CD4-positive, alpha-beta T cell treated with Interleukin-17A for 1 hour (primary cell): Measurements from ENCODE around the gene ST3GAL3.

Experiments used
- DNase-seq: peaks from one replicate; pipeline ENCODE4 v3.0.0-alpha.2; 2020

Gene ST3GAL3, protein sequence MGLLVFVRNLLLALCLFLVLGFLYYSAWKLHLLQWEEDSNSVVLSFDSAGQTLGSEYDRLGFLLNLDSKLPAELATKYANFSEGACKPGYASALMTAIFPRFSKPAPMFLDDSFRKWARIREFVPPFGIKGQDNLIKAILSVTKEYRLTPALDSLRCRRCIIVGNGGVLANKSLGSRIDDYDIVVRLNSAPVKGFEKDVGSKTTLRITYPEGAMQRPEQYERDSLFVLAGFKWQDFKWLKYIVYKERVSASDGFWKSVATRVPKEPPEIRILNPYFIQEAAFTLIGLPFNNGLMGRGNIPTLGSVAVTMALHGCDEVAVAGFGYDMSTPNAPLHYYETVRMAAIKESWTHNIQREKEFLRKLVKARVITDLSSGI

DNA sequence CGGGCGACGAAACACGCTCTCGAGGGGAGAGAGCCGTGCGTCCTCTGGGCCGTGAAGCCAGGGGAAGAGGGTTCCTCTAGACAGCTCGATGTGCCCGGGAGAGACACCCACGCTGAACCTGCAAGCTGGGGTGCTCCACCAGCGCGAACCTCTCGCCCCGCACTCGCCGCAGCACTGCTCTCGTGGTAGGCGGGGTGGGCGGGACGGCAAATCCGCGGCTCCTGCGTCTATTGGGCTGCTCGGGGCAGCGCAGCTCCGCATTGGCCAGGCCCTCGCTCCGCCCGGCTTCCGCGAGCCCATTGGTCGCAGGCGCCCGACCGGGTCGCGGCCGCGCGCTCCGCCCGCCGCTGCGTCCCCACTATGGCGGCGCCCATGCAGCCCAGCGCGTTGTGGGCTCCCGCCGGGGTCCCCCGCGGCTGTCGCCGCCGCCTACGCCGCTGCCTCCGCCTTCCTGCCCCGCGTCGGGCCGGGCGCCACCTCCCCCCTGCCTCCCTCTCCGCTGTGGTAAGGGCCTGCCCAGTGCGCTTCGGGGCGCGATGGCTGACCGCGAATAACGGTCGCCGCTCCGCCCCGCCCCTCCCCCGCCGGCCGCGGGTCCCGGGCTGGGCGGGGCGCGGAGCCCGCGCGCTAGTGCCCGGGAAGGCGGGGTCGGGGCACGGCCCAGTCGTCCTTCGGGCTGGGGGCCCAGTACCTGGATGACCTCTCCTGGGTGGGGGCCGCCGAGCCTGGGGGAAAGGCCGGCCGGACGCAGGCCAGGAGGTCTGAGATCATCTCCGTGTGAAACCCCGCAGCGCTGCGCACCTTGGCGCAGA, at the start of gene ST3GAL3:
ST3GAL3 (plus strand) TSS at position 347 of the 812 bp plus-strand sequence. CDS start 28,727 bp downstream, outside the sequence.
- DNase-seq, result peak; percentile 89

DNA sequence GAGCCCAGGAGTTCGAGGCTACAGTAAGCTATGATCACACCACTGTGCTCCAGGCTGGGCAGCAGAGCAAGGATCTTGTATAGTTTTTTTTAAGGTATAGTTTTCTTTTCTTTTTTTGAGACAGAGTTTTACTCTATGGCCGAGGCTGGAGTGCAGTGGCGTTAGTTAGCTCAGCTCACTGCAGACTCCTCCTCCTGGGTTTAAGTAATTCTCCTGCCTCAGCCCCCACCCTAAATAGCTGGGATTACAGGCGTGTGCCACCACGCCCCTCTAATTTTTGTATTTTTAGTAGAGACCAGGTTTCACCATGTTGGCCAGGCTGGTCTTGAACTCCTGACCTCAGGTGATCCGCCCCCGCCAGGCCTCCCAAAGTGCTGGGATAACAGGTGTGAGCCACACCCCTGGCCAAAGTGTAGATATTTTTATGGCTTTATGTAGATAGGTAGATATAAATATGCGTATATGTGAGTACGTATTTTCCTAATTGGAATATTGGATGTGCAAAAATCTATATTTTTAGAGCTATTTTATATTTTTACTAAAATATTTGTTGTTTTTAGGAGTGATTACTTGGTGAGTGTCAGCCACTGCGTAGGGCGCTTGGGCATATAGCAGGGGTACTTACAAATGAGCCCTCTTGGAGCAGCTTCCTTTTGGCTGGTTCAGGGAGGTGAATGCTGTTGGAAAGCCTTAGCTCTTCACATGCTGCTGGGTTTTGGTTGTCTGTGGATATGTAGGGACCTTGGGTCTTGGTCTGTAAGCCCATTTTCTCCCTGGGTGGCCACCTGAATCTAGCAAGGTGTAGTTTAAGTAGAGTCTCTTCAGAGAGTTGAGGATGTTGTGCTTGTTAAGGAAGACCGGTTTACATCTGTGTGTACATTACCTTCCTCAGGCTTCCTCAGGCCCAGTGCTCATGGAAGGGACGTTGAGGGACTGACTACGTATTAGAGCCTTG, 47.8 kb upstream of the ST3GAL3 start:
- no peak for DNase-seq

DNA sequence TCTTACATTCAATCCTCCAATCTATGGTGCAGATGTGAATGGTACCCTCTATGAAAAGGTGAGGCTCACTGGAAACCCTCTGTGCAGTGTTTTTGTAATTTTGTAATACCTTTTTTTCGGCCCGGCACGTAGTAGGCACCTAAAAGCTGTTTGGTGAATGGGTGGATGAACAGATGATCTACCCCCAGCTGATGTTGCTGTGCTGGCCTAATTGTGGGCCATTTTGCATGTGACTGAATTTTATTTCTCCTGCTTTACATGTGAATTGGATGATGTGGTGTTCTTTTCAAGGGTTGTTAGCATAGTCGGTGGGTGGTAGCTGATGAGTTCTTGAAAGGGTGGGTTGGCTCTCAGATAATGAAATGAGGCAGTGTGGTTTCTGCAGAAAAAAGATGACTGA, 47.0 kb upstream of the ST3GAL3 start:
- DNase-seq, result no peak

DNA sequence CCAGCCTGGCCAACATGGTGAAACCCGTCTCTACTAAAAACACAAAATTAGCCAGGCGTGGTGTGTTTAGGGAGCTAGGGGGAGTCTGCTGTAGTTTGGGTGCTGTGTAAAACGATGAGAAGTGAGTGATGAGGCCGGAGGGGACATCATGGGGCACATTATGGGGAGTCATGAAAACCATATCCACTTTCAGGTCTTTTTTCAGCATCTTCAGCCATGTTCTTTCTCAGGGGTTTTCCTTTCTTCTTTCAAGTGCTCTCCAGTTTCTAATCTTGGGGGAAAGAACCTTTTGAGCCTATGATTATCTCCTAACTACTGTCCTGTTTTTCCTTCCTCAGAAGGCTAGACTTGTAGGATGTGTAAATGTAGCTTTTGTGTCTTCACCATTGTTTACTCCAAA, 43.0 kb upstream of the ST3GAL3 start:
- no peak for DNase-seq

DNA sequence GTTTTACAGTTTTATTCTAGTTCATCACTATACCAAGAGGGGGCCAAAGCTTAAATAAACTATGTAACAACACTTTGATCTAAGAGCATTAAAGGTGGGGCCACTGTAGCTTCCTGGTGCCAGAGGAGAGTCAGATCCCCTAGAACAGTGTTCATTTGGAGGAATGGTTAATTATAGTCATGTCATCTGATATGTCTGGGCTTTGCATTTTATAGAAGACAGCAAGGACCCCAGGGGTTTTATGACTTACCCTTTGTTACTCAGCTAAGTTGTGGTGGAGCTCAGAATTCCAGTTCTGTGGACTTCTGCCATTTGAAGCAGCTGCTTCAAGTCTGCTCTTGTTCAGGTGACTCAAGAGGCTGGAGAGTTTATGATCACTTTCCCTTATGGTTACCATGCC, 40.7 kb upstream of the ST3GAL3 start:
- DNase-seq, result no peak

DNA sequence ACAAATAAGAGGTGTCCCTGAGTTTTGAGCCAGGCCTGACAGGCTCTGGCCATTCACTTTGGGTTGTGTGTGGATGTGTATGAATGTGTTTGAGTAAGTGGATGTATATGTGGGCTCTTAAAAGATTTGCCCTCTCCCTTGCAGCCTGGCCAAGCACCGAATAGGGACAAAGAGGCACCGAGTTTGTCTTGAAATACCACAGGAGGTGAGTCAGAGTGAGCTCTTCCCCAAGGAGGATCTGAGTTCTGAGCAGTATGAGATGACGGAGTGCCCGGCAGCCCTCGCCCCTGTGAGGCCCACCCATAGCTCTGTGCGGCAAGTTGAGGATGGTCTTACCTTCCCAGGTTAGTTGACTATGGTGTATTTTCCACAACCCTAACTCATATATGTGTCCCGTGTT, 38.4 kb upstream of the ST3GAL3 start:
- no peak for DNase-seq

DNA sequence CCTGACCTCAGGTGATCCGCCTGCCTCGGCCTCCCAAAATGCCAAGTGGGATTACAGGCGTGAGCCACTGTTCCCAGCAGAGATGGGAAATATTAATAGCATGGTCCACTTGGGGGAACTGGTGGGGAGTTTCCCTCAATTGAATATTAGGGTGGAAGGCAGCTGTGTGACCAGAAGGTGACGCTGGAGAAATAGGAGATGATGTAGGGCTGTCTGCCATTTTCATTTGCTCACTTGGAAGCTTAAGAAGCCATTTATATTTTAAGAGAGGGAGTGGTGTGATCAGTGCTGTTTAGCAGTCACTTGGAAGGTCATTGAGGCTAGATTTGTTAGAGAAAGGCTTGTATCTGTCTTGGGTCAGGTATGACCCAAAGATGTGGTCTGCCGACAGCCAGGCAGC, 37.5 kb upstream of the ST3GAL3 start:
- no peak for DNase-seq

DNA sequence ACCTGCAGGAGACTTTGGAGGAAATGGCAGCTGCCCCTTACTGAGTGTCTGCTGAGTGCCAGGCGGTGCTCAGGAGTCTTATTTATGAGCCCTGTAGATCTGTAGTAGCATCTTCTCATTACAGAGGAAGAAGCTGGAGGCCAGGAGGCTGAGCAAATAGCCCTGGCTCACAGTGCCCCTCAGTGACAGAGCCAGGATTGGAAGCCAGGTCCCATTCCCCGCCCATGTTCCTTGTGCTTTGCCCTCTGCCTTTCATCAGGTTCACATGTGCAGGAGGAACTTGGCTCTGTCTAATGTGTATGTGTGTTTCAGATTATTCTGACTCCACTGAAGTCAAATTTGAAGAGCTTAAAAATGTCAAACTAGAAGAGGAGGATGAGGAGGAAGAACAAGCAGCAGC, 36.1 kb upstream of the ST3GAL3 start:
- DNase-seq, result no peak

DNA sequence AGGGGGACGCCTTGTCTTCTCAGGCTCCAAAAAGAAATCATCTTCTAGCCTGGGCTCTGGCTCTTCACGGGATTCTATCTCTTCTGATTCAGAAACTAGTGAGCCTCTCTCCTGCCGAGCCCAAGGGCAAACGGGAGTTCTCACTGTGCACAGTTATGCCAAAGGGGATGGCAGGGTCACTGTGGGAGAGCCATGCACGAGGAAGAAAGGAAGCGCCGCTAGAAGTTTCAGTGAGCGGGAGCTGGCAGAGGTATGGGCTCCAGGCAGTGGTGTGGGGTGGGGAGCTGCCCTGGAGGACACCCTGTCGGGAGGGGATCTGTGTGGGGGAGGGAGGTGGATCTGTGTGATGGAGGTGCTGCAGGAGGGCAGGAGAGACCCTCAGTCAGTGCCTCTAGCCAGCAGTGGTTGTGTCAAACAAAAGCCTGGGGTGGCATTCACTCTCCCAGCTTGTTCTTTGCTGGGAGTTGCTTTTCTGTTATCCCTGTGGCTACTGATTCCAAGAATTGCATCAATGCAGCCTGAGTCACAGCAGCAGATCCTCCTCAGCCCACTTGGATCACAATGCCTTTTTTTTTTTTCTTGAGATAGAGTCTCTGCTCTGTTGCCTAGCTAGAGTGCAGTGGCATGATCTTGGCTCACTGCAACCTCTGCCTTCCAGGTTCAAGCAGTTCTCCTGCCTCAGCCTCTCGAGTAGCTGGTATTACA, 35.6 kb upstream of the ST3GAL3 start:
- DNase-seq, result no peak

DNA sequence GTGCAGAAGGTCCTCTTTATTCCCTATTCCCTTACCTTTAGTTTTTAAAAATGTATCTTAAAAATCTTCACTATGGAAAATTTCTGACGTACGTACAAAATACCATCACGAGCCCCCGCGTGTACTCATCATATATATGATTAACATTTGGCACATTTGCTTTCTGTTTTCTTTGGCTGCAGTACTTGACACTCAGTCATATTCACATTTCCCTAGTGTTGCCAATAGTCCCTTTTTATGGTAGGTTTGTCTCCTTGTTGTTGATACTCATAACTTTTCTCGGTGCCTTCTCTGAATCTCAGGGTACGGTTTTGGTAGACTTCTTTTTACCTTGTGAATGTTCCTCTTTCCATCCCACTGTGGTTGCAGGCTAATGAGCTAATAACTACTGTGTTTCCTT, 34.1 kb upstream of the ST3GAL3 start:
- DNase-seq, result no peak

DNA sequence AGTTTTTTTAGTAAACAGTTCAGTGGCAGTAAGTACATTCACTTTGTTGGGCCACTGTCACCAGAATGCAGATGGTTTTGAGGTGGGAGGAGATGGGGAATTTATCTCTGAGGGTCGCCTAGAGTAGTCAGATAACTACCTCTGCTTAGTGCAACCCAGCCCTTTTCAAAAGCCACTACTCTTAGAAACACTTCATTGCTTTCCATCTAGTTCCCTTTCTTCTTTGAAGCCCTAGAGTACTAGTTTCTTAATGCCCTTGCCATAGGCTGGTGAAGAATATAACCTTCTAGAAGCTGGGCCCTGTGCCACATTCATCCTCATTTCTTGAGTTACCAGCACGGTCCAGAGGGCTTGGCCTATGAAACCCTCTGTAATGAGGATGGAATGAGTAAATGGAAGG, 28.4 kb upstream of the ST3GAL3 start:
- DNase-seq, result no peak

DNA sequence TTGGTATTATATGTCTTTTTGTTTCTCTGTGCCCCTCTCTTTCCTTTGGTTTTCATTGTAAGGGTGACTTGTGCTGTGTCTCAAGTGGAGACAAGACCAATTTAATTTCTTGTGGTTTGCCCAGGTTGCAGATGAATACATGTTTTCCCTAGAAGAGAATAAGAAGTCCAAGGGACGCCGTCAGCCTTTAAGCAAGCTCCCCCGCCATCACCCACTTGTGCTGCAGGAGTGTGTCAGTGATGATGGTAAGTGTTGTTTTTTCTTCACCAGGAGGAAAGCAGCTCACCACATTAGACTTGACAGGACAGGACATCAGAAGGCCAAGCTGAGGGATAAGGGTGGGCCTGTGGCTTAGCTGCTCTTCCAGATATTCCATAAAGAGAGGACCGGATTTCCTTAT, 23.8 kb upstream of the ST3GAL3 start:
- no peak for DNase-seq

DNA sequence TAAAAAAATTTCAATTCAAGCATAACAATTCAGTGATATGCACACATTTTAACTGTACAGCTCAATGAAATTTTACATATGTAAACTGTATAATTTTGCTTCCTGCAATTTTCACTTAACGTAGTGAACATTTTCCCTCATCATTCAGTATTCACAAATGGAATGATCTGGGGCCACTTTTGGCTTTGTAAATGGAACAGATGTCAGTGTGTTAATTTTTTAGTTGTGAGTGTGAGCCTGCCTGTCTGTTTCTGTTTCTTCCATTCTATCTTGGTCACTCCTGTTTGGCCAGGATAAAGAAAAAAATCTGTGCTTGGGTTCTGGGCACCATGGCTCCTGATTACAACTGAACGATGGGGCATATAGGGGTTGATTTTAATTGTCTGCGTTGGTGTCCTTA, 20.5 kb upstream of the ST3GAL3 start:
- DNase-seq, result no peak

DNA sequence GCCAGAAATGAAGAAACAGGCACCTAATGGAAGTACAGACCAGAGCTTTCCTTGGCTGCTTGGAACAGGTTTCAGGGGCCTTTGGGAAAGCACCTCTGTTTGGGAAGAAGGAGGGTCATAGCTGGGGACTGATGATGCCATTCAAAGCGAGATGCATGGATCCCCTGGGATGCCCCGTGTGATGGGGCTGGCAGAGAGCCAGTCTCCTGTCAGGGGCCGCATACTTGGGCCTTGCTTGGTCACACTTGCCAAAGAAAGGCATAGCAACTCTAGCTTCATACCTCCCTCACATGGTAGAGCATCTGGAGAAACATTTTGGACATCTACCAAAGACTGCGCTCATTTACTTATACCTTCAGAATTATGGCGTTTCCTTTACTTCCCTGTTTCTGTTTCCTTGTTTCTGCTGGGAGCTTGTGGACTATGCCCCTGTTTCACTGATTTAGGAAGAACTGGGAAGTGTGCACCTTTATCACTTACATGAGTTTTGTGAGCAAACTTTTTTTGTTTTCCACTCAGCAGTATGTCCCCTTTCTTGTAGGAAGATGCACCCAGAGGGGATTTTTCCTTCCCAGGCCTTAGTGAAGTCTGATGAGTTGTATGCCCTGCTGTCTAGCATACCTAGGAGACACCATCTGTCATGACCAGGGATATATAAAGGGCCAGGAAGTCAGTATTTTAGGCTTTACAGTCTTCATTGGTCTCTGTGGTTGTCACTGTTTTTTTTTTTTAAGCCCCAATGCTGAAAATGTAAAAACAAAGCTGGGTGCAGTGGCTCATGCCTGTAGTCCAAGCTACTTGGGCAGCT, 19.8 kb upstream of the ST3GAL3 start:
- DNase-seq, result no peak

DNA sequence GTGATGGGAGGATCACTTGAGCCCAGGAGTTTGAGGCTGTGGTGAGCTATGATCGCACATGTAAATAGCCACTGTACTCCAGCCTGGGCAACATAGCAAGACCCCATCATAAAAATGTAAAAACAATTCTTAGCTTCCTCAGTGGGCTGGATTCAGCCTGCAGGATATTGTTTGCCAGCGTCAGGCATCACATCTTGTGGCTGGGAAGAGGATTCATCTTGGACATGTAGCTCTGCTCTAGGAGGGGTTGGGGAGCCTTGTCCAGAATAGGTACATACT, 19.3 kb upstream of the ST3GAL3 start:
- DNase-seq, result no peak

DNA sequence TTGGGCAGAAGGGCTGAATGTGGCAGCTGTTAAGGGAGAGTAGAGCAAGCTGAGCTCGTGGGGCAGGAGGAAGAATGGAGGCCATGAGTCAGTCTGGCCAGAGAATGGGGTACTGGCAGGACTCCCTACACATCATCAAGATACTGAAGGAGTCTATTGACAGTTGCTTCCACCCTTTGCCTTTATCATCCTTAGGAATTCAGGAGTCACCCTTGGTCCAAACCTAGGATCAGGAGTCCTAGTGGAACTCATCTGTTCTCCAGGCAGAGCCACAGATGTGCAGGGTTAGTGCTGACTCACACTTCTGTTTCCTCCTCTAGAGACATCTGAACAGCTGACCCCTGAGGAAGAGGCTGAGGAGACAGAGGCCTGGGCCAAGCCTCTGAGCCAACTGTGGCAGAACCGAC, 18.7 kb upstream of the ST3GAL3 start:
- no peak for DNase-seq

DNA sequence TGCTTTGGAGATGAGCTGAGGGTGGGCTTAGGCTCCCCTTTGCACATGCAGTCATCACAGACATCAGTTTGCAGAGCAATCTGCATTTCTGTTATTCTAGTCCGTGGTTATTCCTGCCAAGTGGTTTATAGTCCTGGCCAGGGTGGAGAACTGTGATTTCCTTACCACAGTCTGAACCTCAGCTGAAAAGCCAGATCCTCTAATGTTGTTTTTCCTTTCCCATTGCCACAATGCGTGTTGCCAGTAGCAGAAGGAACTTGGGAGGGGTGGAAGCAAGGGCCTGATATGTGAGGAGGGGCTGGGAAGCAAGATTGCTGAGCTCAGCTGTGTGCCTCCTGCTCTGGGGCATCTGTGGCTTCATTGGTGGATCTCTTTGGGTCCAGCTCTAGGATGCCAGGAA, 18.0 kb upstream of the ST3GAL3 start:
- no peak for DNase-seq

DNA sequence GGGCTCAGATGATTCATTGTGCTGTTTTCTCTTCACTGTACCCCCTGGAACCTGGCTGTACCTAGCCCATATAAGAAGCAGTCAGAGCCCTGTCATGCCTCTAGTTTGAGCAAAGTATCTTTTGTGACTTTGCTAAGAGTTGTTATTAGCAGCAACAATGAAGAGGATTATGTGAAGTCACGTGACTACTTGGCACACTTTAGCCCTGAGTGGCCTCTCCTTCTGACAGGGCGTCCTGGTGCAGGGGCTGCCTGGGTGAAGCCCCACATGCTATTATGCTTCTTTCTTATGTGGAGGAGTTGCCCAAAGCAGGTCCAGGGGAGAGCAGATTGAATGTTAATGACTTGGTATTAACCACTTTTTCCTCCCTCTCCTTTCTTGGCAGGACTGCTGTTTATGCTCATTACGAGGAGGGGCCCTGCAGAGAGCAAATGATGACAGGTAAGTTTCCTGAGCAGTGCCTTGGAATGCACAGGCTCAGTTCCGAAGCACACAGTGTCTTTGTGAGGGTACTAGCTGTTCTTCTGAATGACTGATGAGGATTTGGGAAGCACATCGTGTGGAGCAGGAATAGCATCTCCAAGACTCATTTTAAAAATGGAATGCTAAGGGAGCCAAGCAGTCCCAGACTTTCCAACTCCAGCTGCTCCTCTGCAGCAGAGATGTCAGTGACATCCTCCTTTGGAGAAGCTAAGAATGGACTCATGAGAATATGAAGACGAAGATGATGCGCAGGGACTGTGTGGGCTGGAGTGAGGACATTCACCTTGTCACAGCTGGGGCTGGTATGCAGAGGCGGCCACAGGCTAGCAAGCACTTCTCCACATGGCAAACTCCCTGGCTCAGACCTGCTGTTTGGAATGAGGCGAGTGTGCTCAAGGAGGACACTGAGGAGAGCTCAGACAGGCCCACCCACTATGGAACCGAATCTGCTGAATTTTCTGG, 15.2 kb upstream of the ST3GAL3 start:
- DNase-seq, result no peak

DNA sequence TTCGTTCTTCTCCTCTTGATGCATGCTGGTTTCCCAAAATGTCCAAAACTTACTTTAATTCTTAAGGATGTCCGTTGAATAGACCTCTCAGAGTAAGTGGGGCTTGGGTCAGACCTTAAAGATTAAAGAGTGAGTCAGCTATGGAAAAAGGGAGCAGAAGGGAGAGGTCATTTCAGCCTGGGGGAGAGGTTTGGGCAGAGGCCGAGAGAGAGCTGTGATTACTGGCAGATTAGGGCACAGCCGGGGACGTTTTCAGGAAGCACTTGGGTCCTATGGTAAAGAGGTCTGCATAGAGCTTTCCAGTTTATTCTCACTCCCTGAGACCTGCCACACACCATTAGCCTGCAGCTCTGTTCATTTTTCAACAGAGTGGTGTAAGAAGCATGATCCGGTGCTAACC, 14.0 kb upstream of the ST3GAL3 start:
- no peak for DNase-seq

DNA sequence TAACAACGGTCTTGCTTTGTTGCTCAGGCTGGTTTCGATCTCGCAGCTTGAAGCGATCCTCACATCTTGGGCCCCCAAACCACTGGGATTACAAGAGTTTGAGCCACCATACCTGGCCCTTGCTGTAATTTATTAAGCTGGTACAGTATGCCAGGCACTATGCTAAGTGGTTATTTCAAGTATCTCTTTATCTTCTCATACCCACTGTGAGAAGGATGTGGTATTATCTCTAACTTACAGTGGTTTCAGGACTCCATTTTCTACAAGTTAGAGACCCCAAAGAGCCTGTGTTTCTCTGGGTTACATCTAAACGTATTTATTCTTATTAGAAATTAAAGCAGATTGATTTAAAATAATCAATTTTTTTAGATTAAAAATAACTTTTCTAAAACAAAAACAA, 8.1 kb upstream of the ST3GAL3 start:
- DNase-seq, result no peak

DNA sequence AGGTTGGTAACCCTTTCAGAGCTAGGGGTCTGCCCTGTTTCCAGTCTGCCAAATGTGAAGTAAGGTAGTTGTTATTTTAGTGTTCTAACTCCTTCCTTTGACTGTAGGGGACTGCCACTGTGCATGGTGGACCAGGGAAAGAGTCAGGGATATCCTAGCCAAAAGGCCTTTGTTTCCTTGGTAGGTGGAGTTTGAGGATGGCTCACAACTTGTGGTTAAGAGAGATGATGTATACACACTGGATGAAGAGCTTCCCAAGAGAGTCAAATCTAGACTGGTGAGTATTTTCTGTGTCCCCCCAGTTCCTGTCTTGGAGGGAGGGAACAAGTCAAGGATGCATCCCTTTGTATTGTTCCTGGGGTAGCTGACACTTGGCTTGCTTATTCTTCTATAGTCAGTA, 3.5 kb upstream of the ST3GAL3 start:
- no peak for DNase-seq
